Mesodermal cell (in vitro differentiated cells): ENCODE results near the gene FAM110C.

Source experiments
- H3K27ac ChIP-seq: 2 replicates; pipeline ENCODE4 v1.7.0; 2013; ENCODE audit warnings: mild to moderate bottlenecking, low read depth, low read length, moderate library complexity; ENCODE audit not compliant: severe bottlenecking
- H3K36me3 ChIP-seq: 2 replicates; pipeline ENCODE4 v1.7.1; 2013; ENCODE audit warnings: mild to moderate bottlenecking, low read length, moderate library complexity; ENCODE audit not compliant: control insufficient read depth, insufficient read depth
- H3K4me1 ChIP-seq: one replicate; pipeline ENCODE4 v1.7.1; 2013; ENCODE audit warnings: mild to moderate bottlenecking, low read length; ENCODE audit not compliant: insufficient read depth, control insufficient read depth, poor library complexity, severe bottlenecking
- H3K4me3 ChIP-seq: 2 replicates; pipeline ENCODE4 v1.7.0; 2013; ENCODE audit warnings: low read length, control low read depth, mild to moderate bottlenecking; ENCODE audit not compliant: insufficient read depth, poor library complexity, severe bottlenecking; ENCODE audit errors: extremely low read depth
- H3K9me3 ChIP-seq: 2 replicates; pipeline ENCODE4 v1.7.1; 2013; ENCODE audit warnings: mild to moderate bottlenecking, low read length, moderate library complexity; ENCODE audit not compliant: control insufficient read depth
- WGBS, 2 experiments: methylation state at CpG; one replicate each; pipeline ENCODE4 v1.1.5; 2013; ENCODE audit warnings: missing lambda C conversion rate in 2 of 2; ENCODE audit not compliant: insufficient coverage in 2 of 2; 5-methylcytosine and 5-hydroxymethylcytosine counted together

Gene FAM110C

DNA sequence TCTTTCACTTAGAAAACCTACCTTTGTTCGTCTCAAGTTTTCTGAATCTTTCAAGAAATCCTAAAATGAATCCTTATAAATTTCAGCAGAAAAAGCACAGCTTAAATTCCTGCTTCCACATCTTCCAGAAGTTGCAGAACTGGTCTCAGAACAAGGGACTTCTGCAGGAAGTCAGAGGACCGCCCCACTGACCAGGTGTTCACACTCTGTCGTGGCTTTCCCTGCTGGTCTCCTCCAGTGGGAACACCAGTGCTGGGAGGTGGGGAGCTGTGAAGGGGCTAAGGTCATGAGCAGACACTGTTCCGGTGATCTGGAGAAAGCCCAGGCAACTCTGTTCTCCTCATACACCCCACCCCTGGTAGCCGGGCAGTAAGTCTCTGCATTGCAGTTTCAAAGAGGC, 3.5 kb downstream of the FAM110C start:
- Histone ChIP-seq H3K9me3 (no peaks in the 10 kb centered on the region), H3K4me3 (no peak overlapping the region), H3K27ac (no peak overlapping the region), H3K4me1 (peaks cover 3% of the 10 kb centered on the region), H3K36me3 (no peaks in the 10 kb centered on the region)
- 90 to 92% methylated on average over 3 of the region's 5 CpGs for WGBS, 2 experiments

DNA sequence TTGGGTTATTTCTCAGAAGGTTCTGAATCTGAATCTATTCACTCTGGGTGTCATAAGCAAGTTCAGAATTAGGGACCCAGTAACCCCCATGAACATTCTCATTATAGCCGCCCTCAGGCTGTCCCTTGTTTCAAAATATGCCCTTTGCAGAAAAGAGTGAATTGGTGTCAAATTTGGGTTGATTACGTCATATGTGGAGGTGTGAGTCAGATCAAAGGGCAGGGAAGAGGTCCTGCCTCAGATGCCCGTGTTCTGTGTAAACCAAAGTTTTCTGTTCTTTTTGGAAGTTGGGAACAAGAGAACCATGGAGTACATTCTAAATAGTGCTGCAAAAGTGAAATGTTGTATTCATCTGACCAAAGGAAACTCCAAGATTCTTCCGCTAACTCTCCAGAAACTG, 5.8 kb downstream of the FAM110C start:
- no peaks in the 10 kb centered on the region for H3K9me3 ChIP-seq
- H3K27ac ChIP-seq: no peak overlapping the region
- no peaks in the 10 kb centered on the region for H3K4me1 ChIP-seq
- no peak overlapping the region for H3K4me3 ChIP-seq
- no peaks in the 10 kb centered on the region for H3K36me3 ChIP-seq
- 86 to 100% methylated on average over 2 of the region's 4 CpGs for WGBS, 2 experiments

DNA sequence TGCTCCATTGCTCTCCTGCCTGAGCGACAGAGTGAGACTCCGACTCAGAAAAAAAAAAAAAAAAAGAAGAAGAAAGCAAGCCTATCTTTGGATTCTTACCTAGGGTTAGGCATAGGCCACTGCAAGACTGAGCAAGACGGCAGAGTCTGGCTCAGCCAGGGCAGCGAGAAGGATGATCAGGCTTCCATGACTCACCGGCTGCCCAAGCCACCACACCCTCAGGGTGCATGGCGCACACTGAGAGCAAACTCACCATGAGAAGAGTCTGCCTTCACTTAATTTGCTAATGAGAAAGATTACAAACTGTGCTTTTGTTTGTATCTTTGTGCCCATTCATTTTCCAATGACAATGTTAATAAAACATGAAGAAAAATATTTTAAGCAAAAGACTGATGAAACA, 8.2 kb downstream of the FAM110C start:
- no peaks in the 10 kb centered on the region for H3K36me3 ChIP-seq
- no peak overlapping the region for H3K27ac ChIP-seq
- no peaks in the 10 kb centered on the region for H3K9me3 ChIP-seq
- H3K4me1 ChIP-seq: no peaks in the 10 kb centered on the region
- 81 to 83% methylated on average over 5 to 6 of the region's 6 CpGs for WGBS, 2 experiments
- H3K4me3 ChIP-seq: no peak overlapping the region

DNA sequence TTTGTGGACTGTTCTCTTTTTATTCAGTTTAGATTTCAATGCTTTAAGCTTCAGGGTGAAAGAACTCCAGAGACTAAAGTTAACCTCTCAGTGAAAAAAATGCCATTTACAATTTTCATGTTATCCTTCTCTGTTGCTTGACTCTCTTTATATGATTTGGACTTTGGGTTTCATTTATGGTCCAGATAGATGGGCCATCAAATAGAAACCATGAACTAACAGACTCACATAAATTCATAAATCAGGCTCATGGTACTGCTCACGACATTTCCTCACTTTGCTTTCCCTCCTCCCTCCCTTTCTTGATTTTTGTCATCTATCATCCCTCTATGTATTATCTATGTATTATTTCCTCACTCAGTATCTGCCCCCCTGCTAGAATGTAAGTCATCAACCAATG, 10.0 kb downstream of the FAM110C start:
- no peak overlapping the region for H3K27ac ChIP-seq
- WGBS, 2 experiments: 86 to 100% methylated on average over 1 of the region's 1 CpG

DNA sequence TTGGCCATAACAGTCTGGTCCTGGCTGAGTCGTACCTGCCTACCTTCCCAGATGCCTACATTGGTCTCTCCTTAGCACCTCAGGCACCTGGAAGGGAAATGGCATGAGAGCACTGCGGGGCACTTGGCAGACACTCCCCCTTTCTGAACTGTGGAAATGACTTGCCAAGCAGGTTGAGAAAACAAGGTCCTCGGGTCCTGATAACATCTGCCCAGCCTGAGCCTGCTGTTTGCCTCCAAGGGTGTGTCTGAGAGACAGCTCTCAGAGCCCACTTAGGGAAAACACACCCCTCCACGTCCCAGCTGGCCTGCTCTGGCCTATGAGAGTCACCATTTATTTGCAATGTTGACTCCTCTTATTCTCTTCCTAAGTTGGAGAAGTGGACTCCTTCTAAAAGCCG, 10.5 kb downstream of the FAM110C start:
- Histone ChIP-seq H3K4me3 (no peak overlapping the region), H3K36me3 (no peaks in the 10 kb centered on the region), H3K27ac (no peak overlapping the region), H3K9me3 (no peaks in the 10 kb centered on the region), H3K4me1 (no peaks in the 10 kb centered on the region)
- 86 to 90% methylated on average over 3 to 5 of the region's 5 CpGs for WGBS, 2 experiments

More for the DNA sequence above, 10.0 kb downstream of the FAM110C start:
- Histone ChIP-seq H3K4me3 (no peak overlapping the region), H3K4me1 (no peaks in the 10 kb centered on the region), H3K9me3 (no peaks in the 10 kb centered on the region), H3K36me3 (no peaks in the 10 kb centered on the region)

DNA sequence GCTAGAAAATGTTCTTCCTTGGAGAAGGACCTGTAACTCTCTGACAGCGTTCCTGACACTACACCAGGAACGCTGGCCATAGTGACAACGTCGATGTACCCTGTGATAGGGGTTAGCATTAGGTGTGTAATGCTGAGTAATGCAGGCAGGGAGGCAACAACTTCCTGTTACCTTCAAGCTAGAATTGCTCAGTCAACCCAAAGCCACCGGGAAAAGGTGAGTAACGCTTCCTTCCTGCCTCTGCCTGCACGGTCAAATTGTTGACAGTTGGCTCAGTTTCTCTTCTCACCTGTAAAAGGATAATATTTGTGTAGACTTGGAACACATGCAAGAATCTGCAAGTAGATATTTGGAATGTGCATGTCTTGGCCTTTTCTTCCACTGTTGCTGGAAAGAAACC, 12.7 kb downstream of the FAM110C start:
- no peak overlapping the region for H3K4me3 ChIP-seq
- WGBS, 2 experiments: 90 to 98% methylated on average over 2 to 5 of the region's 7 CpGs
- no peaks in the 10 kb centered on the region for H3K9me3 ChIP-seq
- no peaks in the 10 kb centered on the region for H3K4me1 ChIP-seq
- H3K27ac ChIP-seq: no peak overlapping the region
- no peaks in the 10 kb centered on the region for H3K36me3 ChIP-seq

DNA sequence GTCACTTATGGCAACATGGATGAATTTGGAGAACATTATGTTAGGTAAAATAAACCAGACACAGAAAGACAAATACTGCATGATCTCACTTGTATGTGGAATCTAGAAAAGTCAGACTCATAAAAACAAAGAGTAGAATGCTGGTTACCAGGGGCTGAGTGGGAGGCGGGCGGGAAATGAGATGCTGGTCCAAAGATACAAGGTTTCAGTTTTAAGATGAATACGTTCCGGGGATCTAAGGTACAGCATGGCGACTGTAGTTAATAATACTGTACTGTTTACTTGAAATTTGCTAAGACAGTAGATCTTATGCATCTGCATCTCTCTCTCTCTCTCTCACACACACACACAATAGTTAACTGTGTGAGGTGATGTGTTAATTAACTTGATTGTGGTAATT, 14.2 kb downstream of the FAM110C start:
- Histone ChIP-seq H3K36me3 (no peaks in the 10 kb centered on the region), H3K4me1 (no peaks in the 10 kb centered on the region), H3K4me3 (no peak overlapping the region), H3K27ac (no peak overlapping the region), H3K9me3 (no peaks in the 10 kb centered on the region)
- 81 to 97% methylated on average over 4 to 5 of the region's 5 CpGs for WGBS, 2 experiments

DNA sequence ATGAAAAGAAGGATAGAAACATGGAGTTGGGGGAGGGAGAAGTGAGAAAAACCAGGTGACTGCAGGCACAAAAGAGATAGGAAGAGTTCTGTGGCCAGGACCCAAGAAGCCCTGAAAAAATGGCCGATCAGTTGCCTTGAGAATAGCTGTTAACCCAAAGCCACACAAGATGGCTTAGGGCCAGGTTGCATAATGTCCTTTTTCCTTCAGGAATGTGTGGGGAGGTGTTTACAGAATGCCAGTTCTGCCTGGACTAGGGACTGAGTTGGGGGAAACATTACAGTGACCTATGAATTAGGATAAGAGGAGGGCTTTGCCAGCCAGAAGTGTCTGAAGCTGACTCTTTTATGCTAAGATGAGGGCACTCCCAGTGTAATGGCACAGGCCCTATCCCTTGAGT, 17.1 kb downstream of the FAM110C start:
- Histone ChIP-seq H3K36me3 (no peaks in the 10 kb centered on the region), H3K4me1 (no peaks in the 10 kb centered on the region), H3K9me3 (no peaks in the 10 kb centered on the region), H3K4me3 (no peak overlapping the region), H3K27ac (no peak overlapping the region)
- 85 to 92% methylated on average over 1 of the region's 1 CpG for WGBS, 2 experiments

DNA sequence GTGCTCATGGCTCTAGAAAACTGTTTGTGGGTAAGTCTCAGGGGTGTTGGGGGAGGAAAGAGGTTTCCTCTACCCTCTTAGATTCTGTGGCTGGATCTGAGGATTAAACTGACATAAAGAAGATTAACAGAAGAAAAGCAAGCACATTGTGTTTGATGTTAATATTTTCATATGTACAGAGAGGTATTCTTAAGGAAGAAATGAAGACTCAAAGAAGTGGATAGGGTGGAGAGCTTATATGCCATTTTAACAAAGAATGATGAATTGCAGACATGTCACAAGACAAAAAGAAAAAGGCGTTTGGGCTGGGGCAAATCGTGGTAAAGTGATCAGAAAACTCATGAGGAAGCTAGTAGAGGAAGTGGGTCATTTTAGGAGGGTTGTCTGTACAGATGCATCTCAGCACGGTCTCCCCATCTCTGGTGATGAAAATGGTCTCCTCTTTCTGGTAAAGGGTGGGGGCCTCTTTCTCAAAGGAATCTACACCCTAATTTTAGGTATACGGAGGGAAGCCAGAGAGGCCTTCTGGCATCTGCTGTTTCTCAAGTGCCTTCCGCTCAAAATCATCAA, 17.8 kb downstream of the FAM110C start:
- Histone ChIP-seq H3K4me1 (no peaks in the 10 kb centered on the region), H3K9me3 (no peaks in the 10 kb centered on the region), H3K27ac (no peak overlapping the region), H3K4me3 (no peak overlapping the region), H3K36me3 (no peaks in the 10 kb centered on the region)
- 68 to 69% methylated on average over 3 of the region's 5 CpGs for WGBS, 2 experiments

DNA sequence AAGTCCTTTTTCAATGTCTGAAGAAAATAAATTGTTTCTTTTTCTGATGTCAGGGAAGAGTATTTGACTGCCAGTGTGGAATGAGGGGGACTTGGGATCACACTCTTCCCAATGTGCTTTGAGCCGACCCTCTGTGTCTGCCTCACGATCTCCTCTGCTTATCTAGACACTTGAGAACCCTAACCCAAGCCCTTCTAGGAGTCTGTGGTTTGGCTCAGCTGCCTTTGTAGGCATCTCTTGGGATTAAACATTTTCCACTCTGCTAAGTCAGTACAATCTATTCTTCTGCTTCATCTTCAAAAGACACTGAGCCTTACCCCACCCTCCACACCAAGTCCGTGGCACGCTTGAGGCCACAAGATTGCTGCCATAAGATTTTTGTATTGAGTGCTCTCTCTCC, 19.4 kb downstream of the FAM110C start:
- H3K4me1 ChIP-seq: no peaks in the 10 kb centered on the region
- no peaks in the 10 kb centered on the region for H3K36me3 ChIP-seq
- WGBS, 2 experiments: 75 to 80% methylated on average over 2 of the region's 4 CpGs
- no peak overlapping the region for H3K27ac ChIP-seq
- no peak overlapping the region for H3K4me3 ChIP-seq
- no peaks in the 10 kb centered on the region for H3K9me3 ChIP-seq

DNA sequence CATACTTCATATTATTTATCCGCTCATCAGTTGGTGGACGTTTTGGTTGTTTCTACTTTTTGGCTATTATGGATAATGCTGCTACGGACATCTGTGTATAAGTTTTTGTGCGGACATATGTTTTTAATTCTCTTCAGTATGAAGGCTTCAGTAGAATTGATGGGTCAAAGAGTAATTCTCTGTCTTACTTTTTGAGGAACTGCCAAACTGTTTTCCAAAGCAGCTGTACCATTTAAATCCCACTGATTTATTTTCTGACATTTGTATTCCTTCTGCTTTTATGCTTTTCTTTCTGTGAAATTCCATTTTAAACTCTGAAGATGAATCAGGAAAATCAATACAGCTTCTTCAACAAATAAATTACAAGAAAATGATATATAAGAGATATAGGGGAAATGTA, 20.8 kb downstream of the FAM110C start:
- H3K36me3 ChIP-seq: no peaks in the 10 kb centered on the region
- H3K27ac ChIP-seq: no peak overlapping the region
- H3K4me3 ChIP-seq: no peak overlapping the region
- no peaks in the 10 kb centered on the region for H3K9me3 ChIP-seq
- 83 to 100% methylated on average over 2 of the region's 4 CpGs for WGBS, 2 experiments
- no peaks in the 10 kb centered on the region for H3K4me1 ChIP-seq
